Upper lobe of left lung (tissue), 4 donors: Measurements from ENCODE around the gene RNF123.

Experiments
- EP300 ChIP-seq, 4 donors: sonication (generic); formaldehyde crosslinking; IDR thresholded peaks; one replicate each; pipeline ENCODE4 v1.5.1; 2017; ENCODE audit warnings: antibody characterized with exemption in 4 of 4, control low read depth in 2 of 4
- TF ChIP-seq, protein P1 (sequence below), 6 experiments: fragments of 450-650 bp in 4 of 6; fragments of 200-600 bp in 2 of 6; sonication (generic) in 2 of 6; IDR thresholded peaks; one replicate each; pipeline ENCODE4 v1.5.1; 2016 to 2019; ENCODE audit warnings: antibody characterized with exemption in 6 of 6

DNA sequence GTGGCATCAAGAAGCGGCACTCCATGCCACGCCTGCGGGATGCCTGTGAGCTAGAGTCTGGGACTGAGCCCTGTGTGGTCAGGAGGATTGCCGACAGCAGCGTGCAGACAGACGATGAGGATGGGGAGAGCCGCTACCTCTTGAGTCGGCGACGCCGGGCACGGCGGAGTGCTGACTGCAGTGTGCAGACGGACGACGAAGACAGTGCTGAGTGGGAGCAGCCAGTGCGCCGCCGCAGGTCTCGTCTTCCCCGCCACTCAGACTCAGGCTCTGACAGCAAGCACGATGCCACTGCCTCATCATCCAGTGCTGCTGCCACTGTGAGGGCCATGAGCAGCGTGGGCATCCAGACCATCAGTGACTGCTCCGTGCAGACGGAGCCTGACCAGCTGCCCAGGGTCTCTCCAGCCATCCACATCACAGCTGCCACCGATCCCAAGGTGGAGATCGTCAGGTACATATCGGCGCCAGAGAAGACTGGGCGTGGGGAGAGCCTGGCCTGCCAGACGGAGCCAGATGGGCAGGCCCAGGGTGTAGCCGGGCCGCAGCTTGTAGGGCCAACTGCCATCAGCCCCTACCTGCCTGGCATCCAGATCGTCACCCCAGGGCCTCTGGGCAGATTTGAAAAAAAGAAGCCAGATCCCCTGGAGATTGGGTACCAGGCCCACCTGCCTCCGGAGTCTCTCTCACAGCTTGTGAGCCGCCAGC lies 32.0 kb upstream of the RNF123 start:
- TF ChIP-seq, protein P1, sequence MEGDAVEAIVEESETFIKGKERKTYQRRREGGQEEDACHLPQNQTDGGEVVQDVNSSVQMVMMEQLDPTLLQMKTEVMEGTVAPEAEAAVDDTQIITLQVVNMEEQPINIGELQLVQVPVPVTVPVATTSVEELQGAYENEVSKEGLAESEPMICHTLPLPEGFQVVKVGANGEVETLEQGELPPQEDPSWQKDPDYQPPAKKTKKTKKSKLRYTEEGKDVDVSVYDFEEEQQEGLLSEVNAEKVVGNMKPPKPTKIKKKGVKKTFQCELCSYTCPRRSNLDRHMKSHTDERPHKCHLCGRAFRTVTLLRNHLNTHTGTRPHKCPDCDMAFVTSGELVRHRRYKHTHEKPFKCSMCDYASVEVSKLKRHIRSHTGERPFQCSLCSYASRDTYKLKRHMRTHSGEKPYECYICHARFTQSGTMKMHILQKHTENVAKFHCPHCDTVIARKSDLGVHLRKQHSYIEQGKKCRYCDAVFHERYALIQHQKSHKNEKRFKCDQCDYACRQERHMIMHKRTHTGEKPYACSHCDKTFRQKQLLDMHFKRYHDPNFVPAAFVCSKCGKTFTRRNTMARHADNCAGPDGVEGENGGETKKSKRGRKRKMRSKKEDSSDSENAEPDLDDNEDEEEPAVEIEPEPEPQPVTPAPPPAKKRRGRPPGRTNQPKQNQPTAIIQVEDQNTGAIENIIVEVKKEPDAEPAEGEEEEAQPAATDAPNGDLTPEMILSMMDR (IDR thresholded peaks at IDR 0.05), result no peak
- TF ChIP-seq EP300 (IDR thresholded peaks at IDR 0.05), result no peak
